Stomach (tissue), 4 donors: ENCODE data around the gene LRRC56.

ENCODE experiments used
- CTCF ChIP-seq, 7 experiments: fragments of 450-650 bp in 4 of 7; fragments of 200-600 bp in 3 of 7; sonication (generic) in 3 of 7; IDR thresholded peaks; one replicate each; pipeline ENCODE4 v1.5.1; 2016 to 2019; ENCODE audit warnings: antibody characterized with exemption in 7 of 7, control low read depth in 2 of 7, mild to moderate bottlenecking in 1 of 7
- EP300 ChIP-seq: sonication (generic); formaldehyde crosslinking; IDR thresholded peaks from one replicate; pipeline ENCODE4 v1.6.1; 2017; ENCODE audit warnings: antibody characterized with exemption
- POLR2AphosphoS5 ChIP-seq, 3 donors: sonication (generic); formaldehyde crosslinking; IDR thresholded peaks; one replicate each; pipeline ENCODE4 v1.6.1; 2016; ENCODE audit warnings: antibody characterized with exemption in 3 of 3

GRCh38 chr11:540583-541432 lies 3.5 kb downstream of the LRRC56 start:
- TF ChIP-seq EP300 (no peak), CTCF (IDR thresholded peaks at IDR 0.05) (no peak), POLR2AphosphoS5 (IDR thresholded peaks at IDR 0.05) (no peak)
